Measurements from ENCODE around the gene BICRA.
"Not testable (repeated sequence)": the region's sequence is repeated elsewhere in the genome, so short reads cannot be mapped to it uniquely, and the experiment has no call there.

The BICRA gene

GRCh38 chr19:47663911-47664771, 55.2 kb downstream of the BICRA start:
- DNase-seq = no peak

- DNase-seq = not testable (repeated sequence)
Measured at GRCh38 chr19:47668556-47668955, 59.6 kb downstream of the BICRA start.

- no peak for DNase-seq
Measured at GRCh38 chr19:47670736-47671135, 61.8 kb downstream of the BICRA start.

GRCh38 chr19:47671499-47671898, 62.6 kb downstream of the BICRA start:
- DNase-seq = no peak

GRCh38 chr19:47673426-47673825, 64.5 kb downstream of the BICRA start:
- no peak for DNase-seq

GRCh38 chr19:47674548-47674947, 65.6 kb downstream of the BICRA start:
- DNase-seq = no peak

GRCh38 chr19:47675271-47675670, 66.3 kb downstream of the BICRA start:
- no peak for DNase-seq

- DNase-seq = no peak
Measured at GRCh38 chr19:47675859-47676258, 66.9 kb downstream of the BICRA start.

GRCh38 chr19:47676811-47677210, 67.9 kb downstream of the BICRA start:
- no peak for DNase-seq

- DNase-seq = no peak
Measured at GRCh38 chr19:47679251-47679900, 70.4 kb downstream of the BICRA start.

- DNase-seq = no peak
Measured at GRCh38 chr19:47679922-47680857, 71.3 kb downstream of the BICRA start.

- no peak for DNase-seq
Measured at GRCh38 chr19:47680858-47681332, 72.0 kb downstream of the BICRA start.

- DNase-seq = no peak
Measured at GRCh38 chr19:47681388-47681787, 72.5 kb downstream of the BICRA start.

- DNase-seq = no peak
Measured at GRCh38 chr19:47681936-47682335, 73.0 kb downstream of the BICRA start.

- DNase-seq = no peak
Measured at GRCh38 chr19:47682939-47683338, 74.0 kb downstream of the BICRA start.

GRCh38 chr19:47686679-47687450, 77.9 kb downstream of the BICRA start:
- no peak for DNase-seq

- no peak for DNase-seq
Measured at GRCh38 chr19:47687906-47688305, 79.0 kb downstream of the BICRA start.

- DNase-seq = no peak
Measured at GRCh38 chr19:47691090-47691489, 82.2 kb downstream of the BICRA start.

GRCh38 chr19:47691782-47692181, 82.8 kb downstream of the BICRA start:
- no peak for DNase-seq

- DNase-seq = no peak
Measured at GRCh38 chr19:47693489-47693888, 84.6 kb downstream of the BICRA start.

GRCh38 chr19:47693903-47694302, 85.0 kb downstream of the BICRA start:
- DNase-seq = no peak

Data from NCI-H2029 (cell line).